DMS153 (cell line): ENCODE measurements around the gene MAP2K7.
"Not testable (repeated sequence)": the region's sequence is repeated elsewhere in the genome, so short reads cannot be mapped to it uniquely, and the experiment has no call there.

Source experiments
- DNase-seq: peaks from one replicate; lab custom pipeline; 2025; lab: John Stamatoyannopoulos, UW

The MAP2K7 gene

GRCh38 chr19:7908742-7909461 lies 5.2 kb downstream of the MAP2K7 start:
- DNase-seq, result no peak

GRCh38 chr19:7909471-7910067 lies 5.9 kb downstream of the MAP2K7 start:
- DNase-seq, result no peak

- no peak for DNase-seq
Observed at GRCh38 chr19:7910321-7911161, 6.9 kb downstream of the MAP2K7 start.

GRCh38 chr19:7911508-7912143 lies 7.9 kb downstream of the MAP2K7 start:
- no peak for DNase-seq

GRCh38 chr19:7912144-7912696 lies 8.5 kb downstream of the MAP2K7 start:
- DNase-seq, result no peak

- no peak for DNase-seq
Observed at GRCh38 chr19:7912697-7913564, 9.3 kb downstream of the MAP2K7 start.

GRCh38 chr19:7913652-7914051 lies 10.0 kb downstream of the MAP2K7 start:
- no peak for DNase-seq

- DNase-seq, result no peak
Observed at GRCh38 chr19:7914099-7914498, 10.4 kb downstream of the MAP2K7 start.

GRCh38 chr19:7914598-7915045 lies 10.9 kb downstream of the MAP2K7 start, which contains the start of gene TGFBR3L:
Gene TGFBR3L (plus strand): TSS chr19:7914830.
- no peak for DNase-seq

GRCh38 chr19:7915250-7916102 lies 11.8 kb downstream of the MAP2K7 start:
- no peak for DNase-seq

GRCh38 chr19:7916103-7916954 lies 12.7 kb downstream of the MAP2K7 start:
- DNase-seq, result no peak

GRCh38 chr19:7916955-7917266 lies 13.2 kb downstream of the MAP2K7 start:
- no peak for DNase-seq

- no peak for DNase-seq
Observed at GRCh38 chr19:7917267-7918061, 13.8 kb downstream of the MAP2K7 start.

GRCh38 chr19:7918062-7918614 lies 14.5 kb downstream of the MAP2K7 start:
- DNase-seq, result not testable (repeated sequence)

GRCh38 chr19:7918615-7919421 lies 15.1 kb downstream of the MAP2K7 start:
- DNase-seq, result no peak

GRCh38 chr19:7919610-7920518 lies 16.2 kb downstream of the MAP2K7 start, which contains the start of gene SNAPC2:
Gene SNAPC2 (plus strand): TSS chr19:7920338. CDS start chr19:7920367, 29 bp downstream.
- peak; percentile 90 for DNase-seq
